ENCODE measurements around the gene FARS2. TPM values are rescaled to one million over a fixed set of nuclear protein-coding genes. Genes with fewer than 3 reads are reported as not detected.
A peak's percentile ranks its signal among the peaks of the same experiment; 100 is the strongest.

FARS2 gene
- total RNA-seq, 1 donor from 2014 or later, result 10.0 TPM

- DNase-seq (ENCODE audit: low spot score) (no peak), ATAC-seq (no peak)
Measured at GRCh38 chr6:5248302-5249098, 12.8 kb upstream of the FARS2 start.

GRCh38 chr6:5249451-5250122, 11.7 kb upstream of the FARS2 start:
- DNase-seq (ENCODE audit: low spot score) (no peak), ATAC-seq (no peak)

GRCh38 chr6:5250451-5250850, 10.9 kb upstream of the FARS2 start:
- ATAC-seq, result no peak
- no peak for DNase-seq (ENCODE audit: low spot score)

GRCh38 chr6:5250911-5251310, 10.4 kb upstream of the FARS2 start:
- DNase-seq (ENCODE audit: low spot score) (no peak), ATAC-seq (no peak)

- no peak for ATAC-seq
- no peak for DNase-seq (ENCODE audit: low spot score)
Measured at GRCh38 chr6:5256952-5257351, 4.4 kb upstream of the FARS2 start.

GRCh38 chr6:5257400-5257799, 3.9 kb upstream of the FARS2 start:
- ATAC-seq (no peak), DNase-seq (ENCODE audit: low spot score) (no peak)

GRCh38 chr6:5259428-5259827, 1.9 kb upstream of the FARS2 start:
- no peak for ATAC-seq

GRCh38 chr6:5260111-5260620, 1.1 kb upstream of the FARS2 start:
- peak; percentile 76 for ATAC-seq
- peak; percentile 73 for DNase-seq (ENCODE audit: low spot score)

More at GRCh38 chr6:5259428-5259827, 1.9 kb upstream of the FARS2 start:
- no peak for DNase-seq (ENCODE audit: low spot score)

GRCh38 chr6:5261545-5262109, 314 bp downstream of the FARS2 start:
- DNase-seq (ENCODE audit: low spot score) (no peak), ATAC-seq (no peak)

GRCh38 chr6:5266423-5266822, 5.1 kb downstream of the FARS2 start:
- ATAC-seq (peak; percentile 80), DNase-seq (ENCODE audit: low spot score) (no peak)

- ATAC-seq (no peak), DNase-seq (ENCODE audit: low spot score) (no peak)
Measured at GRCh38 chr6:5270093-5270680, 8.9 kb downstream of the FARS2 start.

GRCh38 chr6:5271926-5272325, 10.6 kb downstream of the FARS2 start:
- DNase-seq (ENCODE audit: low spot score), result no peak

GRCh38 chr6:5274231-5274630, 12.9 kb downstream of the FARS2 start:
- DNase-seq (ENCODE audit: low spot score), result no peak

More at GRCh38 chr6:5271926-5272325, 10.6 kb downstream of the FARS2 start:
- ATAC-seq, result no peak

GRCh38 chr6:5275497-5275896, 14.2 kb downstream of the FARS2 start:
- no peak for ATAC-seq
- no peak for DNase-seq (ENCODE audit: low spot score)

More at GRCh38 chr6:5274231-5274630, 12.9 kb downstream of the FARS2 start:
- ATAC-seq, result no peak

- no peak for ATAC-seq
Measured at GRCh38 chr6:5276581-5276980, 15.3 kb downstream of the FARS2 start.

GRCh38 chr6:5277589-5277988, 16.3 kb downstream of the FARS2 start:
- DNase-seq (ENCODE audit: low spot score) (no peak), ATAC-seq (no peak)

More at GRCh38 chr6:5276581-5276980, 15.3 kb downstream of the FARS2 start:
- DNase-seq (ENCODE audit: low spot score), result no peak

GRCh38 chr6:5278047-5278446, 16.7 kb downstream of the FARS2 start:
- DNase-seq (ENCODE audit: low spot score) (no peak), ATAC-seq (no peak)

GRCh38 chr6:5278565-5279120, 17.3 kb downstream of the FARS2 start:
- no peak for ATAC-seq

GRCh38 chr6:5279891-5280338, 18.6 kb downstream of the FARS2 start:
- no peak for DNase-seq (ENCODE audit: low spot score)
- ATAC-seq, result no peak

More at GRCh38 chr6:5278565-5279120, 17.3 kb downstream of the FARS2 start:
- DNase-seq (ENCODE audit: low spot score), result no peak

GRCh38 chr6:5280920-5281319, 19.6 kb downstream of the FARS2 start:
- DNase-seq (ENCODE audit: low spot score) (no peak), ATAC-seq (no peak)

GRCh38 chr6:5282191-5282623, 20.9 kb downstream of the FARS2 start:
- ATAC-seq, result no peak

More at GRCh38 chr6:5282191-5282623, 20.9 kb downstream of the FARS2 start:
- DNase-seq (ENCODE audit: low spot score), result no peak

All from left lobe of liver (tissue), 2 donors.